Measurements from ENCODE around the gene CDHR2. TPM values are rescaled to one million over a fixed set of nuclear protein-coding genes. Genes with fewer than 3 reads are reported as not detected.

Gene CDHR2
- total RNA-seq, 1 experiment from 2014 or later: 0.63 TPM

DNA sequence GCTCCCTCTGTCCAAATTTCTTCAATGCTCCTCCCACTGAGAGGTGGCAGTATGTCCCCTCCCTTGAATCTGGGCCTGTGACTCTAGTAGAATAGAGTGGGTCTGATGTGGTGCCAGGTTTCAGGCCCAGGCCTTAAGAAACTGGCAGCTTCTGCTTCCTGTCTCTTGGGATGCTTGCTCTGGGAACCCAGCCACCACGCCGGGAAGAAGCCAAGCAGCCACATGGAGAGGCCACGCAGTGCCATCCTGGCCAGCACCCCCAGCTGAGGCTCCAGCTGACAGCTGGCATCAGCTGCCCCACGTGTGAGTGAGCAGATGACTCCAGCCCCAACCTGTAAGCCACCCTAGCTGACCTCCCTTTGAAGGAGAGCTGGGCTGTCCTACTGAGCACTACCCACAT is 90.8 kb downstream of the CDHR2 start:
- no peak overlapping the region for H3K4me3 Mint-ChIP-seq
- POLR2A ChIA-PET: no interaction called here
- ATAC-seq (no peak), DNase-seq (ENCODE audit: low spot score) (no peak)
- peaks cover 17% of the 10 kb centered on the region for H3K27me3 Mint-ChIP-seq (ENCODE audit: low read depth)
- H3K9me3 Mint-ChIP-seq: peaks cover 5% of the 10 kb centered on the region
- no peak overlapping the region for H3K27ac Mint-ChIP-seq
- peaks cover 33% of the 10 kb centered on the region for H3K4me1 Mint-ChIP-seq
- H3K36me3 Mint-ChIP-seq: no peaks in the 10 kb centered on the region
- TF ChIP-seq, protein P1, sequence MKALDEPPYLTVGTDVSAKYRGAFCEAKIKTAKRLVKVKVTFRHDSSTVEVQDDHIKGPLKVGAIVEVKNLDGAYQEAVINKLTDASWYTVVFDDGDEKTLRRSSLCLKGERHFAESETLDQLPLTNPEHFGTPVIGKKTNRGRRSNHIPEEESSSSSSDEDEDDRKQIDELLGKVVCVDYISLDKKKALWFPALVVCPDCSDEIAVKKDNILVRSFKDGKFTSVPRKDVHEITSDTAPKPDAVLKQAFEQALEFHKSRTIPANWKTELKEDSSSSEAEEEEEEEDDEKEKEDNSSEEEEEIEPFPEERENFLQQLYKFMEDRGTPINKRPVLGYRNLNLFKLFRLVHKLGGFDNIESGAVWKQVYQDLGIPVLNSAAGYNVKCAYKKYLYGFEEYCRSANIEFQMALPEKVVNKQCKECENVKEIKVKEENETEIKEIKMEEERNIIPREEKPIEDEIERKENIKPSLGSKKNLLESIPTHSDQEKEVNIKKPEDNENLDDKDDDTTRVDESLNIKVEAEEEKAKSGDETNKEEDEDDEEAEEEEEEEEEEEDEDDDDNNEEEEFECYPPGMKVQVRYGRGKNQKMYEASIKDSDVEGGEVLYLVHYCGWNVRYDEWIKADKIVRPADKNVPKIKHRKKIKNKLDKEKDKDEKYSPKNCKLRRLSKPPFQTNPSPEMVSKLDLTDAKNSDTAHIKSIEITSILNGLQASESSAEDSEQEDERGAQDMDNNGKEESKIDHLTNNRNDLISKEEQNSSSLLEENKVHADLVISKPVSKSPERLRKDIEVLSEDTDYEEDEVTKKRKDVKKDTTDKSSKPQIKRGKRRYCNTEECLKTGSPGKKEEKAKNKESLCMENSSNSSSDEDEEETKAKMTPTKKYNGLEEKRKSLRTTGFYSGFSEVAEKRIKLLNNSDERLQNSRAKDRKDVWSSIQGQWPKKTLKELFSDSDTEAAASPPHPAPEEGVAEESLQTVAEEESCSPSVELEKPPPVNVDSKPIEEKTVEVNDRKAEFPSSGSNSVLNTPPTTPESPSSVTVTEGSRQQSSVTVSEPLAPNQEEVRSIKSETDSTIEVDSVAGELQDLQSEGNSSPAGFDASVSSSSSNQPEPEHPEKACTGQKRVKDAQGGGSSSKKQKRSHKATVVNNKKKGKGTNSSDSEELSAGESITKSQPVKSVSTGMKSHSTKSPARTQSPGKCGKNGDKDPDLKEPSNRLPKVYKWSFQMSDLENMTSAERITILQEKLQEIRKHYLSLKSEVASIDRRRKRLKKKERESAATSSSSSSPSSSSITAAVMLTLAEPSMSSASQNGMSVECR (CRISPR knock-in tag; IDR thresholded peaks at IDR 0.05; ENCODE audit: borderline replicate concordance): no peak
- TF ChIP-seq FOXP1 (CRISPR knock-in tag; IDR thresholded peaks at IDR 0.05; ENCODE audit: borderline replicate concordance): no peak
- CTCF ChIA-PET: interaction anchor here (0.9 to 1.7 kb wide), 2 partner anchors 9 to 21 kb away, joined by 5 to 6 read pairs; partner anchors contain the start of genes EIF4E1B and SNCB

DNA sequence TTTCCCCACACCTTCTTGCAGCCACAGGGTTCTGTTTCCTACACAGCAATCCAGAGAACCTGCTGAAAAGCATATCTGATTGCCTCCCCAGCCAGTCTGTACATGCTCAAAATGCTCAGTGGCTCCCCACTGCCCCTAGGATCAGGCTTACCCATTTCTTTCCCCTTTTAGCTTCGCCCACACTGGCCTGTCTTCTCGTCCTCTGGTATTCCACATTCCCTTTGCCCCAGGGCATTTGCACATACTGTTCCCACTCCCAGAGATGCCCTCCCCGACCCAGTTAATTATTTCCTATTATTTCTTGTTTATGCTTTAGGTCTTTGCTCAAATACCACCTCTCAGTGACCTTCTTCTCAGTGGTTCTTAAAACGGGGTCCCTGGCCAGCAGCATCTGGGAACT is 91.5 kb downstream of the CDHR2 start:
- ChIA-PET POLR2A (no interaction called here), CTCF (interaction anchor here (0.5 to 1.6 kb wide), 2 partner anchors 10 to 20 kb away, joined by 3 to 4 read pairs; partner anchors contain the start of genes EIF4E1B and SNCB)
- peaks cover 30% of the 10 kb centered on the region for H3K4me1 Mint-ChIP-seq
- TF ChIP-seq, protein P2, sequence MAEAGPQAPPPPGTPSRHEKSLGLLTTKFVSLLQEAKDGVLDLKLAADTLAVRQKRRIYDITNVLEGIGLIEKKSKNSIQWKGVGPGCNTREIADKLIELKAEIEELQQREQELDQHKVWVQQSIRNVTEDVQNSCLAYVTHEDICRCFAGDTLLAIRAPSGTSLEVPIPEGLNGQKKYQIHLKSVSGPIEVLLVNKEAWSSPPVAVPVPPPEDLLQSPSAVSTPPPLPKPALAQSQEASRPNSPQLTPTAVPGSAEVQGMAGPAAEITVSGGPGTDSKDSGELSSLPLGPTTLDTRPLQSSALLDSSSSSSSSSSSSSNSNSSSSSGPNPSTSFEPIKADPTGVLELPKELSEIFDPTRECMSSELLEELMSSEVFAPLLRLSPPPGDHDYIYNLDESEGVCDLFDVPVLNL (CRISPR knock-in tag; IDR thresholded peaks at IDR 0.05; ENCODE audit: borderline replicate concordance, low read depth): no peak
- TF ChIP-seq NR1H2 (CRISPR knock-in tag; IDR thresholded peaks at IDR 0.05) (no peak), FOXJ3 (CRISPR knock-in tag; IDR thresholded peaks at IDR 0.05; ENCODE audit: borderline replicate concordance) (no peak), ZNF121 (CRISPR knock-in tag; IDR thresholded peaks at IDR 0.05) (no peak), GABPB1 (CRISPR knock-in tag; IDR thresholded peaks at IDR 0.05) (no peak)
- TF ChIP-seq, protein P3, sequence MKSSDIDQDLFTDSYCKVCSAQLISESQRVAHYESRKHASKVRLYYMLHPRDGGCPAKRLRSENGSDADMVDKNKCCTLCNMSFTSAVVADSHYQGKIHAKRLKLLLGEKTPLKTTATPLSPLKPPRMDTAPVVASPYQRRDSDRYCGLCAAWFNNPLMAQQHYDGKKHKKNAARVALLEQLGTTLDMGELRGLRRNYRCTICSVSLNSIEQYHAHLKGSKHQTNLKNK (CRISPR knock-in tag; IDR thresholded peaks at IDR 0.05): no peak
- TF ChIP-seq, protein P4, sequence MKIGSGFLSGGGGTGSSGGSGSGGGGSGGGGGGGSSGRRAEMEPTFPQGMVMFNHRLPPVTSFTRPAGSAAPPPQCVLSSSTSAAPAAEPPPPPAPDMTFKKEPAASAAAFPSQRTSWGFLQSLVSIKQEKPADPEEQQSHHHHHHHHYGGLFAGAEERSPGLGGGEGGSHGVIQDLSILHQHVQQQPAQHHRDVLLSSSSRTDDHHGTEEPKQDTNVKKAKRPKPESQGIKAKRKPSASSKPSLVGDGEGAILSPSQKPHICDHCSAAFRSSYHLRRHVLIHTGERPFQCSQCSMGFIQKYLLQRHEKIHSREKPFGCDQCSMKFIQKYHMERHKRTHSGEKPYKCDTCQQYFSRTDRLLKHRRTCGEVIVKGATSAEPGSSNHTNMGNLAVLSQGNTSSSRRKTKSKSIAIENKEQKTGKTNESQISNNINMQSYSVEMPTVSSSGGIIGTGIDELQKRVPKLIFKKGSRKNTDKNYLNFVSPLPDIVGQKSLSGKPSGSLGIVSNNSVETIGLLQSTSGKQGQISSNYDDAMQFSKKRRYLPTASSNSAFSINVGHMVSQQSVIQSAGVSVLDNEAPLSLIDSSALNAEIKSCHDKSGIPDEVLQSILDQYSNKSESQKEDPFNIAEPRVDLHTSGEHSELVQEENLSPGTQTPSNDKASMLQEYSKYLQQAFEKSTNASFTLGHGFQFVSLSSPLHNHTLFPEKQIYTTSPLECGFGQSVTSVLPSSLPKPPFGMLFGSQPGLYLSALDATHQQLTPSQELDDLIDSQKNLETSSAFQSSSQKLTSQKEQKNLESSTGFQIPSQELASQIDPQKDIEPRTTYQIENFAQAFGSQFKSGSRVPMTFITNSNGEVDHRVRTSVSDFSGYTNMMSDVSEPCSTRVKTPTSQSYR (CRISPR knock-in tag; IDR thresholded peaks at IDR 0.05): no peak
- TF ChIP-seq, protein P5, sequence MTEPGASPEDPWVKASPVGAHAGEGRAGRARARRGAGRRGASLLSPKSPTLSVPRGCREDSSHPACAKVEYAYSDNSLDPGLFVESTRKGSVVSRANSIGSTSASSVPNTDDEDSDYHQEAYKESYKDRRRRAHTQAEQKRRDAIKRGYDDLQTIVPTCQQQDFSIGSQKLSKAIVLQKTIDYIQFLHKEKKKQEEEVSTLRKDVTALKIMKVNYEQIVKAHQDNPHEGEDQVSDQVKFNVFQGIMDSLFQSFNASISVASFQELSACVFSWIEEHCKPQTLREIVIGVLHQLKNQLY (CRISPR knock-in tag; IDR thresholded peaks at IDR 0.05): no peak
- H3K9me3 Mint-ChIP-seq: no peaks in the 10 kb centered on the region
- no peaks in the 10 kb centered on the region for H3K36me3 Mint-ChIP-seq
- peaks cover 12% of the 10 kb centered on the region for H3K27me3 Mint-ChIP-seq (ENCODE audit: low read depth)
- no peak overlapping the region for H3K27ac Mint-ChIP-seq
- H3K4me3 Mint-ChIP-seq: no peak overlapping the region
- ATAC-seq (no peak), DNase-seq (ENCODE audit: low spot score) (no peak)
